ENCODE measurements around the gene TECPR1.

Gene TECPR1

DNA sequence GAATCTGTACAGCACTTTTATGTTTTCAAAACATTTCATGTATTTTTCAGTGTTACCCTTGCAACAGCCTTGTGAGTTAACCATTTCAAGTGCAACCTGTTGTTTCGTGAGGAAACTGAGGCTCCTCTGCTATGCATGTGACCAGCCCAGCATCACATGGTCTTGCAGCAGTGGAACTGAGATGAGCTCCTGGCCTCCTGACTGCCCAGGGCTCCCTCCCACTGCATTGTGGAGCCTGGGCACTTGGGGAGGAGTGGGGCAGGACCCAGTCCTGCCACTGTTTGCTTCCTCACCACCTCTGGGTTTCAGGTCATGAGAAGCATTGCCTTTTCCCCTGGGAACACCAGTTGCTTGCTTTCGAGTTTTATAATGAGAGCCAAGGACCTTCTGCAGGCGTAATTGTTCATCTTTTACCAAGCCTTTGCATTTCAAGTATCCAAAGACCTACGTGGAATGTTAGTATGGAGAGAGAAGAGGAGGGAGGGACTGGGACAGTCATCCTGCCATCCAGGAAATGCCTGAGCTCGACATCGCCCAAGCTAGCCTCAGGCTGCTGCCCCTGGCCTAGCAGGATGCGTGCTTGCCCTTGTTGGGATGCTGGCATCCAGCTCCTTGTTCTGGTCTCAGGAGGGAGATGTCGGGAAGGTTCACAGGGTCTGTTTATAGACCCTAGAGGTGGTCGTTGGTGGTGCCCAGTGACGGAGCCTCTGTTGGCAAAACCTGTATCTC lies 73.1 kb downstream of the TECPR1 start:
- DNase-seq (ENCODE audit: low read depth in 1 of 2, low spot score in 1 of 2) = no peak
- Histone ChIP-seq H3K4me3 (replicated peaks; ENCODE audit: insufficient read depth, low read length) (no peak overlapping the region), H3K27me3 (ENCODE audit: insufficient read depth, poor library complexity, severe bottlenecking) (no peaks in the 10 kb centered on the region), H3K27ac (replicated peaks) (no peak overlapping the region)
- TF ChIP-seq, protein P1, sequence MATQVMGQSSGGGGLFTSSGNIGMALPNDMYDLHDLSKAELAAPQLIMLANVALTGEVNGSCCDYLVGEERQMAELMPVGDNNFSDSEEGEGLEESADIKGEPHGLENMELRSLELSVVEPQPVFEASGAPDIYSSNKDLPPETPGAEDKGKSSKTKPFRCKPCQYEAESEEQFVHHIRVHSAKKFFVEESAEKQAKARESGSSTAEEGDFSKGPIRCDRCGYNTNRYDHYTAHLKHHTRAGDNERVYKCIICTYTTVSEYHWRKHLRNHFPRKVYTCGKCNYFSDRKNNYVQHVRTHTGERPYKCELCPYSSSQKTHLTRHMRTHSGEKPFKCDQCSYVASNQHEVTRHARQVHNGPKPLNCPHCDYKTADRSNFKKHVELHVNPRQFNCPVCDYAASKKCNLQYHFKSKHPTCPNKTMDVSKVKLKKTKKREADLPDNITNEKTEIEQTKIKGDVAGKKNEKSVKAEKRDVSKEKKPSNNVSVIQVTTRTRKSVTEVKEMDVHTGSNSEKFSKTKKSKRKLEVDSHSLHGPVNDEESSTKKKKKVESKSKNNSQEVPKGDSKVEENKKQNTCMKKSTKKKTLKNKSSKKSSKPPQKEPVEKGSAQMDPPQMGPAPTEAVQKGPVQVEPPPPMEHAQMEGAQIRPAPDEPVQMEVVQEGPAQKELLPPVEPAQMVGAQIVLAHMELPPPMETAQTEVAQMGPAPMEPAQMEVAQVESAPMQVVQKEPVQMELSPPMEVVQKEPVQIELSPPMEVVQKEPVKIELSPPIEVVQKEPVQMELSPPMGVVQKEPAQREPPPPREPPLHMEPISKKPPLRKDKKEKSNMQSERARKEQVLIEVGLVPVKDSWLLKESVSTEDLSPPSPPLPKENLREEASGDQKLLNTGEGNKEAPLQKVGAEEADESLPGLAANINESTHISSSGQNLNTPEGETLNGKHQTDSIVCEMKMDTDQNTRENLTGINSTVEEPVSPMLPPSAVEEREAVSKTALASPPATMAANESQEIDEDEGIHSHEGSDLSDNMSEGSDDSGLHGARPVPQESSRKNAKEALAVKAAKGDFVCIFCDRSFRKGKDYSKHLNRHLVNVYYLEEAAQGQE (IDR thresholded peaks at IDR 0.05; ENCODE audit: insufficient replicate concordance, low read depth) = no peak
- TF ChIP-seq GABPA (IDR thresholded peaks at IDR 0.05; ENCODE audit: low read depth) = no peak
- TF ChIP-seq SPI1 (IDR thresholded peaks at IDR 0.05; ENCODE audit: borderline replicate concordance, low read depth) = no peak

DNA sequence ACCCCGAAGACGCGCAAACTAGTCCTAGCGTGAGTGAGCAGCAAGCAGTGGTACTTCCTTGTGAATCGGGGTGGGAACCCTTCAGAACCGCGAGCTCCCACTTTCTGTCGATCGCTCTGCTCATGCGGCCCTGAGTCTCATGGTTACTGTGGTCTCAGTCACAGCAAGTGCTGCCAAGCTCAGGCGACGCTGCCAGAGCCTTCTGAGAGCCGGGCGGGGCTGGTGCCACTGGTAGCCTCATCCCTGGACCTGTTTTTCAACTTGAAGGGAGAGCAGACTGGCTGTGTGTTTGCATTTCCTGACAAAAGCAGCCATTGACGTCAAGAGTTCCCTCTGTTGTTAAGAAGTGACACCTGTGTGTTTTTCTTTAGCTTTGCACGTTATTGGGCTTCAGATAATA lies 73.7 kb downstream of the TECPR1 start:
- no peaks in the 10 kb centered on the region for H3K27me3 ChIP-seq (ENCODE audit: insufficient read depth, poor library complexity, severe bottlenecking)
- no peak for DNase-seq (ENCODE audit: low read depth in 1 of 2, low spot score in 1 of 2)
- no peak for TF ChIP-seq POLR2AphosphoS5 (IDR thresholded peaks at IDR 0.05; ENCODE audit: low read depth)
- TF ChIP-seq, protein P1 (IDR thresholded peaks at IDR 0.05; ENCODE audit: insufficient replicate concordance, low read depth) = no peak
- TF ChIP-seq, protein P2, sequence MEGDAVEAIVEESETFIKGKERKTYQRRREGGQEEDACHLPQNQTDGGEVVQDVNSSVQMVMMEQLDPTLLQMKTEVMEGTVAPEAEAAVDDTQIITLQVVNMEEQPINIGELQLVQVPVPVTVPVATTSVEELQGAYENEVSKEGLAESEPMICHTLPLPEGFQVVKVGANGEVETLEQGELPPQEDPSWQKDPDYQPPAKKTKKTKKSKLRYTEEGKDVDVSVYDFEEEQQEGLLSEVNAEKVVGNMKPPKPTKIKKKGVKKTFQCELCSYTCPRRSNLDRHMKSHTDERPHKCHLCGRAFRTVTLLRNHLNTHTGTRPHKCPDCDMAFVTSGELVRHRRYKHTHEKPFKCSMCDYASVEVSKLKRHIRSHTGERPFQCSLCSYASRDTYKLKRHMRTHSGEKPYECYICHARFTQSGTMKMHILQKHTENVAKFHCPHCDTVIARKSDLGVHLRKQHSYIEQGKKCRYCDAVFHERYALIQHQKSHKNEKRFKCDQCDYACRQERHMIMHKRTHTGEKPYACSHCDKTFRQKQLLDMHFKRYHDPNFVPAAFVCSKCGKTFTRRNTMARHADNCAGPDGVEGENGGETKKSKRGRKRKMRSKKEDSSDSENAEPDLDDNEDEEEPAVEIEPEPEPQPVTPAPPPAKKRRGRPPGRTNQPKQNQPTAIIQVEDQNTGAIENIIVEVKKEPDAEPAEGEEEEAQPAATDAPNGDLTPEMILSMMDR (IDR thresholded peaks at IDR 0.05; ENCODE audit: insufficient read depth, low read length) = no peak
- no peak for TF ChIP-seq SPI1 (IDR thresholded peaks at IDR 0.05; ENCODE audit: borderline replicate concordance, low read depth)
- no peak for TF ChIP-seq GABPA (IDR thresholded peaks at IDR 0.05; ENCODE audit: low read depth)
- no peak overlapping the region for H3K4me3 ChIP-seq (replicated peaks; ENCODE audit: insufficient read depth, low read length)
- H3K27ac ChIP-seq (replicated peaks) = no peak overlapping the region

DNA sequence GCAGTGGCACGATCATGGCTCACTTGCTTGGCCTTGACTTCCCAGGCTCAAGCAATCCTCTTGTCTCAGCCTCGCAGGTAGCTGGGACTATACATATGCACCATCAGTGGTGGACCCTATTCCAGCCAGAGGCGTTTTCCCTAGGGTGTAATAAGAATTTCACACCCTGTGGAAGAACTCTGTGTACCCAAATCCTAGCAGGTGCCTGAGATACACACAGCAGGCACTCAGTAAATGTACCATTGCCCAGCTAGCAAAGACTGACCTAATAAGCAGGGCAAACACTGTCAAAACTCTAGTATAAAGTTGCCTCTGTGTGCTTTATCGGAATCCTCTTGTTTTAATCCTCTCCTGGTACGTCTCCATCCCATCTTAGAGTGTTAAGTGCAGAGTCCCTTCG lies 74.5 kb downstream of the TECPR1 start:
- no peak for DNase-seq (ENCODE audit: low read depth in 1 of 2, low spot score in 1 of 2)
- no peak overlapping the region for H3K4me3 ChIP-seq (replicated peaks; ENCODE audit: insufficient read depth, low read length)
- no peak for TF ChIP-seq GABPA (IDR thresholded peaks at IDR 0.05; ENCODE audit: low read depth)
- TF ChIP-seq SPI1 (IDR thresholded peaks at IDR 0.05; ENCODE audit: borderline replicate concordance, low read depth) = no peak
- TF ChIP-seq, protein P1 (IDR thresholded peaks at IDR 0.05; ENCODE audit: insufficient replicate concordance, low read depth) = no peak
- TF ChIP-seq, protein P2 (IDR thresholded peaks at IDR 0.05; ENCODE audit: insufficient read depth, low read length) = no peak
- no peak for TF ChIP-seq POLR2AphosphoS5 (IDR thresholded peaks at IDR 0.05; ENCODE audit: low read depth)
- H3K27me3 ChIP-seq (ENCODE audit: insufficient read depth, poor library complexity, severe bottlenecking) = no peaks in the 10 kb centered on the region
- H3K27ac ChIP-seq (replicated peaks) = no peak overlapping the region
